ENCODE results near the gene ARG2.
A peak's percentile ranks its signal among the peaks of the same experiment; 100 is the strongest.

Gene ARG2

DNA sequence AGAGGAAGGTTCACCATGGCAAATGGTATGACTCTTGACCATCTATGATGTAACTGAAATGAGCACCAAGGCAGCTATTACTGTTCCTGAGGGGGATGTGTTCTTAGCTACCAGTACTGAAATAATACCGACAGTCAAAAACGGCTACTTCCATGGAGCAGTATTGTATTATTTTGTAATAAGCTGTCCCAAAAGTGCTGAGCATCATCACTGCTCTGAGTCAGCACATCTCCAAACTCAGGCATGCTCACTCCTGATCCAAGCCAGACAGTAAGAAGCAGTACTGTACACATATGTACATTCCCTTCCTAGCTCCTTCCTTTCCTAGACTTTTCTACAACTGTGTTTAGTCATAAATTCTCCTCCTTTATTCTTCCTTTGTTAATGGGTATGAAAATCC, 46.1 kb downstream of the ARG2 start:
- Histone ChIP-seq H3K27ac (ENCODE audit: low read depth, low read length) (no peak overlapping the region), H3K27me3 (ENCODE audit: control insufficient read depth, insufficient read depth, low read length) (no peaks in the 10 kb centered on the region), H3K4me1 (ENCODE audit: control insufficient read depth, insufficient read depth, low read length) (peaks cover 7% of the 10 kb centered on the region; the same call in 1 of the 2 replicates), H3K36me3 (ENCODE audit: control insufficient read depth, insufficient read depth, low read length) (no peaks in the 10 kb centered on the region), H3K9me3 (ENCODE audit: control insufficient read depth, insufficient read depth, low read length) (no peaks in the 10 kb centered on the region), H3K4me3 (ENCODE audit: low read depth, low read length) (no peak overlapping the region), H3K9ac (ENCODE audit: low read depth, low read length) (no peak overlapping the region)

DNA sequence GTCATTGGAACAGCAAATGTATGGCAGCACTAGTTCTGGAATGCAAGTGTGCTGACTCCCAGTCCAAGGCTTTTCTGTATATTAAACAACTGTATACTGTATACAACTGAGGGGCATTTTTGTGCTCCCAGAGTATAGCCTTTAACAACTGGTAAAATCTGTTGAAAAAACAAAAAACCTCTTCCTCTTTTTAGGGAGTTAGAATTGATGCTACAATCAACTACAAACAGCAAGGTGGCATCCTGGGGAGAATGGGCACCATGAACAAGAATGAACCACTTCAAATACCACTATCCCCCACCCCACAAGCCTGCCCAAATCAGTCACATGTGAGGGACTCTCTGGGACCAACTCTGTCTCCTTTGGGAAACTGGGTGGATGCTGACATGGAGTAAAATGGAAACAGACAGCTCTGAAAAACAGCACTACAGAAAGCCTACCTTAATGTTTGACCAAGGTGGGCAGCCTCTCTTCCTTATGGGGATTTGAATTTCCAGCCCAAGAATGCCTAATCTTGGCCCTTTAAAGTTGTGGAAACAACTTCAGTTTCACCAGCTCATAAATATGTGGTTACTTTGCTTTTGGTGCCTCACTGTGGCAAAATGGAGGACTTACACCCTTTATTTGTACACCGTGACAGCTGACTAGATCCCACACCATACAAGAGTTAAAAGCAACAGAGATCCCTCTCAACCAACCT, 47.2 kb downstream of the ARG2 start:
- Histone ChIP-seq H3K36me3 (ENCODE audit: control insufficient read depth, insufficient read depth, low read length) (no peaks in the 10 kb centered on the region), H3K27ac (ENCODE audit: low read depth, low read length) (no peak overlapping the region), H3K4me3 (ENCODE audit: low read depth, low read length) (no peak overlapping the region), H3K9ac (ENCODE audit: low read depth, low read length) (no peak overlapping the region), H3K4me1 (ENCODE audit: control insufficient read depth, insufficient read depth, low read length) (peaks cover 7% of the 10 kb centered on the region; the same call in 1 of the 2 replicates), H3K27me3 (ENCODE audit: control insufficient read depth, insufficient read depth, low read length) (no peaks in the 10 kb centered on the region), H3K9me3 (ENCODE audit: control insufficient read depth, insufficient read depth, low read length) (no peaks in the 10 kb centered on the region)

DNA sequence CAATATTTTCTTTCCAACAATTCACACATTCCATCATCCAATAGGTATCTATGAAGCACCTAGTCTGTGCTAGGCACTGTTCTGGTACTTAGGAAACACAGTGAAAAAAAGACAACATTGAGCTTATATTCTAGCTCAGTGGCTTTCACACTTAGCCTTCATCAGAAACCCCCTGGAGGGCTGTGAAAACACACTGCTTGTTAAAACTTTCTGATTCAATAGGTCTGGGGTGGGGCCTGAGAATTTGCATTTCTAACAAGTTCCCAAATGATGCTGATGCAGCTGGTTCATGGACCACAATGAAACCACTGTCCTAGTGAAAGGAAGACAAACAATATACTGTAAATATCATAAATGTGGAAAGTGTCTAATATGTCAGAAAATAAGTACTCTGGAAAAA, 48.8 kb downstream of the ARG2 start:
- peaks cover 10% of the 10 kb centered on the region for H3K4me1 ChIP-seq (ENCODE audit: control insufficient read depth, insufficient read depth, low read length)
- no peaks in the 10 kb centered on the region for H3K27me3 ChIP-seq (ENCODE audit: control insufficient read depth, insufficient read depth, low read length)
- H3K9ac ChIP-seq (ENCODE audit: low read depth, low read length): no peak overlapping the region
- H3K36me3 ChIP-seq (ENCODE audit: control insufficient read depth, insufficient read depth, low read length): no peaks in the 10 kb centered on the region
- no peak overlapping the region for H3K4me3 ChIP-seq (ENCODE audit: low read depth, low read length)
- no peaks in the 10 kb centered on the region for H3K9me3 ChIP-seq (ENCODE audit: control insufficient read depth, insufficient read depth, low read length)
- H3K27ac ChIP-seq (ENCODE audit: low read depth, low read length): no peak overlapping the region

DNA sequence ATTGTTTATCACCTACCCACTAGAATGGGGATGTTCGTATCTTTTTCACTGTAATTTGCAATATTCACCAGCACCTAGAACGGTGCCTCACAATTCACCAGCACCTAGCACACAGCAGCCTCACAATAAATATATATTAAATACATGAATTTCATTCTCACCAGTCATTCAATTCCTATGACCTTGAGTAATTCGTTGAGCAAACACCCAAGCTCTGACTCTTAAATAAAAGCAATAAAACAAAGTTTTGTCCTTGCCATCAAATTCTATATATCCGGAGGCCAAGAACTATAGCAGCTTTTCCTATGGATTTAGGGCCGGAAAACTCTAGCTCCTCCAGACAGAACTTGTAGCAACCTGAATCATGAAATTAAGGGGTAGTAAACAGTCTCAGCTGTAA, 53.7 kb downstream of the ARG2 start:
- H3K4me1 ChIP-seq (ENCODE audit: control insufficient read depth, insufficient read depth, low read length): peaks cover 13% of the 10 kb centered on the region
- H3K36me3 ChIP-seq (ENCODE audit: control insufficient read depth, insufficient read depth, low read length): peaks cover 21% of the 10 kb centered on the region
- no peaks in the 10 kb centered on the region for H3K9me3 ChIP-seq (ENCODE audit: control insufficient read depth, insufficient read depth, low read length)
- peak overlapping the region; percentile 96 for H3K4me3 ChIP-seq (ENCODE audit: low read depth, low read length)
- 0 out of 2 replicates have a peak overlapping the region, but pooled peaks have one; percentile 99 for H3K9ac ChIP-seq (ENCODE audit: low read depth, low read length)
- H3K27ac ChIP-seq (ENCODE audit: low read depth, low read length): no peak overlapping the region
- H3K27me3 ChIP-seq (ENCODE audit: control insufficient read depth, insufficient read depth, low read length): no peaks in the 10 kb centered on the region

DNA sequence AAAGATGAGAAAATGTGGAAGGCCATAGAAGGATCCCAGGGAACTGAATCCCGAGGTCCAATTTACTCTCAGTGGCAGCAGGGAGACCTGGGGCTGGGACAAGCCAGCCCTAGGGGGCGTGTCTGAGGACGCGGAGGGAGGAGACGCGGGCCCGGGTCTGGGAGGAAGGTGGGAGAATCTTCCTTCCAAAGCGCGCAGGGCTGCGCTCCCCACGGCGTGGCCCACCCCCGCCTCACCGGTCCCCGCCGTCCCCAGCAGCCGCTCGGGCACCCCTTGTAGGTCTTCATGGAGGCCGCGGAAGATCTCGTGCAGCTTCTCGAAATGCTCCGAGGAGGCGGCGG, 54.4 kb downstream of the ARG2 start:
- Histone ChIP-seq H3K36me3 (ENCODE audit: control insufficient read depth, insufficient read depth, low read length) (peaks cover 27% of the 10 kb centered on the region), H3K9ac (ENCODE audit: low read depth, low read length) (peak overlapping the region; percentile 99), H3K27ac (ENCODE audit: low read depth, low read length) (peak overlapping the region; percentile 99), H3K4me3 (ENCODE audit: low read depth, low read length) (peak overlapping the region; percentile 96), H3K9me3 (ENCODE audit: control insufficient read depth, insufficient read depth, low read length) (no peaks in the 10 kb centered on the region), H3K4me1 (ENCODE audit: control insufficient read depth, insufficient read depth, low read length) (peaks cover 7% of the 10 kb centered on the region; the same call in 1 of the 2 replicates), H3K27me3 (ENCODE audit: control insufficient read depth, insufficient read depth, low read length) (no peaks in the 10 kb centered on the region)

DNA sequence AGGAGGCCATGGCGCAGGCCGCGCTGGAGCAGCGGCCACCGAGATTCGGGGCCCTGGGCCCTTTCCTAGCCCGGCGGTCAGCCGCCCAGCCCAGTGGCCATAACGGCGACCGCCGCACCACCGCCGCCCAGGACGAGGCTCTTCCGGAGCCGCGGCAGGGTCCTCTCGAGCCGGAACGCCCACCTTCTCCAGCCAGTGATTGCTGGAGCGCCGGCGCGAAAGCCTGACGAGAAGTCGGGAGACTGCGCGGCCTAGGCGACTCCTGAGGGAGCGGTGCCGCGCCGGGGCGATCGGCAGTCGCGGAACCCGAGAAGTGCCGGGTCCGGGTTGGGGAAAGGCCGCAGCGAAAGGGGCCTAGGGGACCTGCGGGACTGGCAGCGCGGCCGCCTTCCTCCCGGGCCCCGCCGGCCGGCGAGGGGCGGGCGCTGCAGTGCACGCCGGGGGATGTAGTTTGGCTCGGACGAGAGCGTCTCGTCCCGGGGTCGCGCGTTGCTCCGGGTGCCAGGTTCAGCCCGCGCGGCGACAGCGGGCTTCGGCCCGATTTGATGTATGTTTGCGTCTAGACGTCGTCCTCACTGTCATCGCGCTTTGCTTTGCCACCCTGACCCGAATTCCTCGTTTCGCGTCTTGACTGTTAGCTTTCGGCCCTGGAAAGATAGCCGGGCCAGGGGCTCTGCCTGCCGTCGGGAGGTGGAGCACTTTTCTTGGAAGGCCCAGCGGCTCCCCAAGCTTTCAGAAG, 54.9 kb downstream of the ARG2 start, which contains the start of gene VTI1B:
VTI1B (minus strand) TSS at position 153 of the 739 bp plus-strand sequence; CDS start at position 10, 143 bp downstream.
- no peaks in the 10 kb centered on the region for H3K9me3 ChIP-seq (ENCODE audit: control insufficient read depth, insufficient read depth, low read length)
- H3K36me3 ChIP-seq (ENCODE audit: control insufficient read depth, insufficient read depth, low read length): peaks cover 29% of the 10 kb centered on the region
- H3K27ac ChIP-seq (ENCODE audit: low read depth, low read length): peak within 1 kb of the TSS; percentile 99
- peak within 1 kb of the TSS; percentile 96 for H3K4me3 ChIP-seq (ENCODE audit: low read depth, low read length)
- peak within 1 kb of the TSS; percentile 99 for H3K9ac ChIP-seq (ENCODE audit: low read depth, low read length)
- peaks cover 7% of the 10 kb centered on the region; the same call in 1 of the 2 replicates for H3K4me1 ChIP-seq (ENCODE audit: control insufficient read depth, insufficient read depth, low read length)
- H3K27me3 ChIP-seq (ENCODE audit: control insufficient read depth, insufficient read depth, low read length): no peaks in the 10 kb centered on the region

DNA sequence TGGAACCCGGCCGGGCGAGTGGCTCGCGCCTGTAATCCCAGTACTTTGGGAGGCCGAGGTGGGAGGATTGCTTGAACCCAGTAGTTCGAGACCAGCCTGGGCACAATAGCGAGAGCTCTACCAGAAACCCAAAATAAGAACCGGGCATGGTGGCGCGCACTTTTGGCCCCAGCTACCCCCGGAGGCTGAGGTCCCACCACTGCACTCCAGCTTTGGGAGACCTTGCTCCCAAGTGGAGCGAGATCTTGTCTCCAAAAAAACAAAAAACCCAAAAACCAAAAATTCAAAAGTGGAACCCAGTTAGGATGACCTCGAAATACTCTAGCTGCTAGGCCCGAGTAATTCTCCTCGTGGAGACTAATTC, 55.5 kb downstream of the ARG2 start:
- Histone ChIP-seq H3K4me3 (ENCODE audit: low read depth, low read length) (peak overlapping the region; percentile 96), H3K27me3 (ENCODE audit: control insufficient read depth, insufficient read depth, low read length) (no peaks in the 10 kb centered on the region), H3K9ac (ENCODE audit: low read depth, low read length) (0 out of 2 replicates have a peak overlapping the region, but pooled peaks have one; percentile 99), H3K36me3 (ENCODE audit: control insufficient read depth, insufficient read depth, low read length) (peaks cover 34% of the 10 kb centered on the region), H3K27ac (ENCODE audit: low read depth, low read length) (peak overlapping the region; percentile 99), H3K4me1 (ENCODE audit: control insufficient read depth, insufficient read depth, low read length) (peaks cover 7% of the 10 kb centered on the region; the same call in 1 of the 2 replicates), H3K9me3 (ENCODE audit: control insufficient read depth, insufficient read depth, low read length) (no peaks in the 10 kb centered on the region)

DNA sequence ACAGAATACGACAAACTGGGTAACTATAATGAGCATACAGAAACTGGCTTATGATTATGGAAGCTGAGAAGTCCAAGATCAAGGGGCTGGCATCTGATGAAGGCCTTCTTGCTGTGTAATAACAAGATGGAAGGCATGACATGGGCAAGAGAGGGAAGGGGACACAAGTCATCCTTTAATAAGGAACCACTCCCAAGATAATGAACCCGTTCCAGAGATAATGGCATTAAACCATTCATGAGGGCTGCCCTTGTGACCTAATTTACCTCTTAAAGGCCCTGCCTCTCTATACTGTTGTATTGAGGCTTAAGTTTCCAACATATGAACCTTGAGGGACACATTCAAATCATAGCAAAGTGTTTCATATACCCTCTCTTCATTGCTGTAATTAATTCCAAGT, 59.3 kb downstream of the ARG2 start:
- Histone ChIP-seq H3K9me3 (ENCODE audit: control insufficient read depth, insufficient read depth, low read length) (no peaks in the 10 kb centered on the region), H3K4me1 (ENCODE audit: control insufficient read depth, insufficient read depth, low read length) (no peaks in the 10 kb centered on the region), H3K27me3 (ENCODE audit: control insufficient read depth, insufficient read depth, low read length) (no peaks in the 10 kb centered on the region), H3K4me3 (ENCODE audit: low read depth, low read length) (no peak overlapping the region), H3K27ac (ENCODE audit: low read depth, low read length) (no peak overlapping the region), H3K9ac (ENCODE audit: low read depth, low read length) (no peak overlapping the region), H3K36me3 (ENCODE audit: control insufficient read depth, insufficient read depth, low read length) (peaks cover 69% of the 10 kb centered on the region)

DNA sequence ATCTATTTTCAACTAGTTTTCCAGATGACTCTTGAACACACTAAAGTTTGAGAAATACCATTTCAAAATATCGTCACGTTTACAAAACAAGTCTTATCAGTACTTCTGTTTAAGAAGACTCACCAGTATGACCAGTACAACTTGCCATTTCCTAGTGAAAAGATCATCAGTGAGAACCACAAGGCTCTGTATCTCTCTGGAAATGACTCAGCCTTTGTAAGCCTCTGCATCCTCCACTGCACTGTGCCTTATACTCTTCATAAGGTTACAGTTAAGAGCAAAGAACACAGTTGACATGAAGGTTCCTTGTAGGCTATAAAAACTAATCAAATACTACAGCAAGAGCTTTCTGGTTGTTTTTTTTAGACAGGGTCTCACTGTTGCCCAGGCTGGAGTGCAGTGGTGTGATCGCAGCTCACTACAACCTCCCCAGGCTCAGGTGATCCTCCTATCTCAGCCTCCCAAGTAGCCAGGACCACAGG, 60.4 kb downstream of the ARG2 start:
- no peak overlapping the region for H3K27ac ChIP-seq (ENCODE audit: low read depth, low read length)
- no peak overlapping the region for H3K9ac ChIP-seq (ENCODE audit: low read depth, low read length)
- peaks cover 81% of the 10 kb centered on the region for H3K36me3 ChIP-seq (ENCODE audit: control insufficient read depth, insufficient read depth, low read length)
- no peaks in the 10 kb centered on the region for H3K9me3 ChIP-seq (ENCODE audit: control insufficient read depth, insufficient read depth, low read length)
- no peaks in the 10 kb centered on the region for H3K27me3 ChIP-seq (ENCODE audit: control insufficient read depth, insufficient read depth, low read length)
- no peak overlapping the region for H3K4me3 ChIP-seq (ENCODE audit: low read depth, low read length)
- no peaks in the 10 kb centered on the region for H3K4me1 ChIP-seq (ENCODE audit: control insufficient read depth, insufficient read depth, low read length)

DNA sequence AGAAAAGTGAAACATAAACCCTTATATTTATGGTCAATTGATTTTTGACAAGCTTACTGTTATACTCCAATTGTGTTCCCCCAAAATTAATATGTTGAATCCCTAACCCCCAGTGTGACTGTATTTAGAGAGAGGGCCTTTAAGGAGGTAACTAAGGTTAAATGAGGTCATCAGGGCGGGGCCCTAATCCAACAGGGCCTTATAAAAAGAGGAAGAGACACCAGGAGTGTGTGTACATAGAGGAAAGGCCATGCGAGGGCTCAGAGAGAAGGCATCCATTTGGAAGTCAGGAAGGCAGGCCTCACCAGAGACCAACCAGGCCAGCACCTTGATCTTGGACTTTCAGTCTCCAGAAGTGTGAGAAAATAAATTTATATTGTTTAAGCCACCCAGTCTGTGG, 61.2 kb downstream of the ARG2 start:
- Histone ChIP-seq H3K4me3 (ENCODE audit: low read depth, low read length) (no peak overlapping the region), H3K27ac (ENCODE audit: low read depth, low read length) (no peak overlapping the region), H3K27me3 (ENCODE audit: control insufficient read depth, insufficient read depth, low read length) (no peaks in the 10 kb centered on the region), H3K4me1 (ENCODE audit: control insufficient read depth, insufficient read depth, low read length) (no peaks in the 10 kb centered on the region), H3K36me3 (ENCODE audit: control insufficient read depth, insufficient read depth, low read length) (peaks cover 89% of the 10 kb centered on the region), H3K9me3 (ENCODE audit: control insufficient read depth, insufficient read depth, low read length) (no peaks in the 10 kb centered on the region), H3K9ac (ENCODE audit: low read depth, low read length) (no peak overlapping the region)

DNA sequence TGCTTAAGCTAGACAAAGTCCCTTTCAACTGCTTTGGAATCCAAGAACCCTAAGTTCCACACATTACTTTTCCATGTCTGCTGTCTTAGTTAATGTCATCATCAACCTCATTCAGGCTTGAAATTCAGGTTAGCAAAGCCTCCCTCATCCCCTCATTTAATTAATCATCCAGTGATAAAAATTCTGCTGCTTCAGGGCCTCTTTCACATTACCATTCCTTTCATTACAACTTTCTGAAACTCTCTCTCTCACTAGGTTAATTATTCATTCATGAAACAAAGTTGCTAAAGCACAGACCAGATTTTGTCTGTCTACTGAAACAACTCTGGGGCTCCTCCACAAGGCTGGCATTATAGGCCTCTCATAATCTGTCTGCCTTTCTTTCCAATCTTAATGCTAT, 64.1 kb downstream of the ARG2 start:
- no peak overlapping the region for H3K27ac ChIP-seq (ENCODE audit: low read depth, low read length)

More for the DNA sequence above, 64.1 kb downstream of the ARG2 start:
- no peaks in the 10 kb centered on the region for H3K9me3 ChIP-seq (ENCODE audit: control insufficient read depth, insufficient read depth, low read length)
- H3K36me3 ChIP-seq (ENCODE audit: control insufficient read depth, insufficient read depth, low read length): peaks cover 91% of the 10 kb centered on the region
- no peak overlapping the region for H3K4me3 ChIP-seq (ENCODE audit: low read depth, low read length)
- no peaks in the 10 kb centered on the region for H3K27me3 ChIP-seq (ENCODE audit: control insufficient read depth, insufficient read depth, low read length)
- no peak overlapping the region for H3K9ac ChIP-seq (ENCODE audit: low read depth, low read length)
- H3K4me1 ChIP-seq (ENCODE audit: control insufficient read depth, insufficient read depth, low read length): no peaks in the 10 kb centered on the region

All from HUES48 (cell line).